Activated naive CD4-positive, alpha-beta T cell (primary cell): ENCODE results near the gene CCDC188.

Source experiments
- DNase-seq, 4 experiments: peaks; one replicate each; lab custom pipeline; 2025; lab: John Stamatoyannopoulos, UW

Gene CCDC188

GRCh38 chr22:20150381-20151275, at the start of gene CCDC188:
Gene CCDC188 (minus strand): TSS chr22:20151055. CDS start chr22:20150986, 69 bp downstream.
- DNase-seq: no peak

GRCh38 chr22:20199906-20200305, 49.1 kb upstream of the CCDC188 start:
- DNase-seq: no peak

GRCh38 chr22:20199413-20199842, 48.6 kb upstream of the CCDC188 start:
- DNase-seq: no peak

DNA sequence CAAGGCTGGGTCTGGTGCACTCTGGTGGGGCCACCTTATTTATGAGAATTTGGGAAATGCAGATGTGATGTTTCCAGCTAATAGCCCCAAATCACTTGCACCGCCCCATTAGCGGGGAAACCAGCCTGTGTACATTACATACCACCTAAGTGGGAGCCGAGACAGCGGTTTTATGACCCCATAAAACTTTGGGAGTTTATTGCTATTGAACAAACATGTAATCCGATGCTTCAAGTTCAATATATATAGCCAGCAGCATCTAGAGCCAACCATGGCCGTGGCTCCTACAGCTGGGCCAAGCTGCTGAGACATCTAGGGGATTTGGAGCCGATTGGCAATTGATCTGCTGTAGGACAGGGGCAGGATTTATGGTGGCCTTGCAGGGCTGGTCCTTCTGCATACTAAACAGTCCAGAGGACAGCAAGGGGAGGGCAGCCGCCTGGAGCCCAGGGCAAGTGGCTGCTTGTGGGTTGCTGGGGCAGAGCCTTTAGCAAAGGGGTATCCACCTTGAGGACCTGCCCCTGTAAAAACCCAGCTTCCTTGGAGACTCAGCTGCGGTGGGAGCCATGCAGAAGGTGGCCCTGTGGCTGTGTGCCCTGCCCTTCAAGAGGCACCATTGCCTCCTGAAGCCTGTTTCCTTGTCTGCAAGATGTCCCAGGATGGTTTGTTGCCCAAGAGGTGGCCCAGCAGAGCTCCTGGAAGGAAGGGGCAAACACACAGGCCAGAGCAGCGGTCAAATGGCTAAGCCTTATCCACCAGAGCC, 47.9 kb upstream of the CCDC188 start:
- no peak for DNase-seq

- no peak for DNase-seq
Measured at GRCh38 chr22:20197407-20198030, 46.7 kb upstream of the CCDC188 start.

DNA sequence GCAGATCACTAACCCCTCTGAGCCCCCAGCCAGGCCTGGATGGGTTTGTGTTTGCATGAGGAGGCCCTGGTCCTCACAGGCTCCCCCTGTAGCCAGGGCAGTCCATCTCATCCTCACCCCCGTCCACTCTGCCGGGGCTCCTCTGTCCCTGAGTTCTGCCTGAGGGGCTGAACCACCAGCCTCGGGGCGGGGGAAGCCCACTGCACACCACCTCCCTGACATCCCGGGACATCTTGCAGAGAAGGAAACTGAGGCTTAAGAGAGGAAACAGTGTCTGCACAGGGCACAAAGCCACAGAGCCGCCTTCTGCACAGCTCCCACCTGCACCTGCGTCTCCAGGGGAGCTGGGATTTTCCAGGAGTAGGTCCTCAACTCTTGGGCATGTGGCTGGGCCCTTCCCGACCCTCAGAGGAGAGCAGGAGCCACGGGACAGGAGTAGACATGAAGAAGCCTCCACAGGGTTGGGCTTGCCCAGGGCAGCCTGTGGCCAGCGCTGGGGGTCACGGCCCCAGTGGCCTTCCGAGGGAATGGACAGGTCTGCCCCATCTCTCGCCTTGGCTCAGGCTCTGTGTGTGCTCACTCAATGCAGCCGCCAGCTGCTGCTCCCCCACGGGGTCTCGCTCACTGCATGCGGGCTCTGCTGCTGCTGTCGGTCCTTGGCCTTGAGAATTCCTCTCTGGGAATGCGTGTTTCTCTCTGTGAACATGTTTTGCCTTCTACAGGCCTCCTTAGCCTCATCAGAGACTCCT, 45.4 kb upstream of the CCDC188 start:
- DNase-seq: no peak

GRCh38 chr22:20194681-20195593, 44.1 kb upstream of the CCDC188 start:
- DNase-seq: no peak

GRCh38 chr22:20193761-20194494, 43.1 kb upstream of the CCDC188 start:
- DNase-seq: no peak

- no peak for DNase-seq
Measured at GRCh38 chr22:20192972-20193760, 42.3 kb upstream of the CCDC188 start.

DNA sequence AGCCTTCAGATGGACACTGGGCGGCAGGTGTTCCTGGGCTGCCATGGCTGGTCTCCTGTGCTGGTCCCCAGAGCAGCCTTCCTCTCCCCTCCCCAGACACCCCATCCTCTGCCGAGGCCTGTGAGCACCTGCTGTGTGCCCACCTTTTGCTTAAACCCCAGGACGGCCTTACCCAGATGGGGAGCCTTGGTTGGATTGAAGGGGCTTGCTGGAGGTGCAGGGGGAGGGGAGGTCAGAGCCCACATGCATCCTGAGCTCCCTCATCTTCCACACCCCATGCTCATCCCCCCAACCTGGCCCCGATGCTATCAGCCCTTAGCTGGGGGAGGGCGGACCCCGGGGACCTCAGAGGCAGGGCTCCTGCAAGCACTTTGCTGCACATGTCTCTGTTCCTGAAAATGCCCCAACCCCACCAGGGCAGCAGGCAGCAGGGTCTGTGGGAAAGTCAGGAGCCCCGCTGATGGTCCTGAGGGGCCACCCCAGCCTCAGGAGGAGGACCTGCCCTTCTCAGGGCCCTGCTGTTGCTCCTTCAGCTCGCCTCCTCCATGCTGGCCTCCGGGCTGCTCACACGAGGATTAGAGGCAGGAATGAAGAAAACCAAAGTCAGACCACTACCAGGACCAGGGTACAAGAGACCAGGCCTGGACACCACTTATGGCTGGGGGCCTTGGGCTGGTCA, 41.6 kb upstream of the CCDC188 start:
- DNase-seq: no peak

- no peak for DNase-seq
Measured at GRCh38 chr22:20191803-20192202, 40.9 kb upstream of the CCDC188 start.

GRCh38 chr22:20191000-20191515, 40.2 kb upstream of the CCDC188 start:
- no peak for DNase-seq

DNA sequence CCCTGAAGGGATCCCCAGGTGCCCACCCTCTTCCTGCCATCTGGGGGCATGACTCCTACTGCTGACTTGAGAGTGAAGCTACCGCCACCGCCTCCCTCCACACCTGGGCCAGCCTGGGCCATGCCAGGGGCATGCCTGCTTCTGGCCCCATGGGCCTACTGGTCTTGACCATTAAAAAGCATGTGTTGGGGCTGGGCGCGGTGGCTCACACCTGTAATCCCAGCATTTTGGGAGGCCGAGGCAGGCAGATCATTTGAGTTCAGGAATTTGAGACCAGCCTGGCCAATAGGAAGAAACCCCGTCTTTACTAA, 37.7 kb upstream of the CCDC188 start:
- no peak for DNase-seq

- DNase-seq: no peak
Measured at GRCh38 chr22:20187777-20188566, 37.1 kb upstream of the CCDC188 start.

- no peak for DNase-seq
Measured at GRCh38 chr22:20186871-20187546, 36.2 kb upstream of the CCDC188 start.

- no peak for DNase-seq
Measured at GRCh38 chr22:20186183-20186870, 35.5 kb upstream of the CCDC188 start.

GRCh38 chr22:20185750-20186149, 34.9 kb upstream of the CCDC188 start:
- no peak for DNase-seq
